DND-41 (cell line): ENCODE data around the gene ABCF2.

Experiments
- ATAC-seq: fragments of 200-7000 bp; cut with Tn5 transposase; 3 replicates; pipeline ENCODE4 v1.9.1; 2021; ENCODE audit warnings: low read depth; ENCODE audit not compliant: insufficient read depth
- DNase-seq: peaks from one replicate; pipeline ENCODE4 v3.0.0-alpha.2; 2020
- H2AFZ ChIP-seq: 2 replicates; pipeline ENCODE4 v1.6.0; 2012; ENCODE audit warnings: low read depth, low read length
- H3K27ac ChIP-seq: 2 replicates; pipeline ENCODE4 v1.5.1; 2012; ENCODE audit warnings: low read length, inconsistent platforms
- H3K27me3 ChIP-seq: fragments of 200-600 bp; sonication (generic); 2 replicates; pipeline ENCODE4 v1.6.0; 2012; ENCODE audit warnings: low read length, mild to moderate bottlenecking, inconsistent platforms; ENCODE audit not compliant: insufficient read depth, poor library complexity
- H3K36me3 ChIP-seq: 2 replicates; pipeline ENCODE4 v1.5.1; 2012; ENCODE audit warnings: low read length, inconsistent platforms; ENCODE audit not compliant: insufficient read depth
- H3K4me1 ChIP-seq: 2 replicates; pipeline ENCODE4 v1.5.1; 2012; ENCODE audit warnings: mild to moderate bottlenecking, low read length; ENCODE audit not compliant: insufficient read depth
- H3K4me2 ChIP-seq: 2 replicates; pipeline ENCODE4 v1.6.0; 2012; ENCODE audit warnings: mild to moderate bottlenecking, moderate library complexity, low read length, inconsistent platforms; ENCODE audit not compliant: insufficient read depth
- H3K4me3 ChIP-seq, 2 experiments: fragments of 200-600 bp in 1 of 2; shearing (Covaris generic) in 1 of 2; 2 replicates each; pipeline ENCODE4 v1.5.1; 2012 to 2016; ENCODE audit warnings: inconsistent platforms in 2 of 2, low read length in 2 of 2, mild to moderate bottlenecking in 2 of 2, low read depth in 1 of 2, moderate library complexity in 1 of 2
- H3K79me2 ChIP-seq: 2 replicates; pipeline ENCODE4 v1.6.0; 2012; ENCODE audit warnings: low read length, inconsistent platforms; ENCODE audit not compliant: insufficient read depth
- H3K9ac ChIP-seq: 2 replicates; pipeline ENCODE4 v1.6.0; 2012; ENCODE audit warnings: low read depth, mild to moderate bottlenecking, inconsistent platforms, low read length, moderate library complexity
- H3K9me3 ChIP-seq: 2 replicates; pipeline ENCODE4 v1.5.1; 2012; ENCODE audit warnings: low read length, moderate library complexity, mild to moderate bottlenecking, inconsistent platforms; ENCODE audit not compliant: insufficient read depth, severe bottlenecking
- H4K20me1 ChIP-seq: 2 replicates; pipeline ENCODE4 v1.6.0; 2012; ENCODE audit warnings: low read length; ENCODE audit not compliant: insufficient read depth
- CTCF ChIP-seq: IDR thresholded peaks from 2 replicates; pipeline ENCODE4 v1.5.1; 2012; ENCODE audit warnings: borderline replicate concordance, low read length, moderate library complexity, mild to moderate bottlenecking; ENCODE audit not compliant: poor library complexity, severe bottlenecking; ENCODE audit errors: extremely low read depth
- EZH2 ChIP-seq: IDR thresholded peaks from 3 replicates; pipeline ENCODE4 v1.6.1; 2012; ENCODE audit warnings: borderline replicate concordance, low read depth, mild to moderate bottlenecking, moderate library complexity, low read length, inconsistent platforms; ENCODE audit not compliant: severe bottlenecking

The ABCF2 gene

GRCh38 chr7:151237244-151238189 lies 10.5 kb upstream of the ABCF2 start:
- H3K9ac ChIP-seq: no peak overlapping the region
- H3K4me3 ChIP-seq: no peak overlapping the region
- no peaks in the 10 kb centered on the region for H3K9me3 ChIP-seq
- ATAC-seq (no peak), DNase-seq (no peak)
- TF ChIP-seq EZH2 (no peak), CTCF (no peak)
- no peak overlapping the region for H2AFZ ChIP-seq
- H3K27me3 ChIP-seq: no peaks in the 10 kb centered on the region
- no peak overlapping the region for H3K4me2 ChIP-seq
- peaks cover 46% of the 10 kb centered on the region for H3K79me2 ChIP-seq
- H4K20me1 ChIP-seq: peaks cover 52% of the 10 kb centered on the region
- H3K27ac ChIP-seq: no peak overlapping the region
- H3K36me3 ChIP-seq: peaks cover 57% of the 10 kb centered on the region
- H3K4me1 ChIP-seq: peaks cover 29% of the 10 kb centered on the region

- Histone ChIP-seq H4K20me1 (peaks cover 52% of the 10 kb centered on the region), H3K79me2 (peaks cover 47% of the 10 kb centered on the region), H3K27me3 (no peaks in the 10 kb centered on the region), H3K27ac (no peak overlapping the region), H3K9me3 (no peaks in the 10 kb centered on the region), H3K9ac (no peak overlapping the region), H3K4me2 (no peak overlapping the region), H3K36me3 (peaks cover 57% of the 10 kb centered on the region), H3K4me1 (peaks cover 29% of the 10 kb centered on the region), H2AFZ (no peak overlapping the region), H3K4me3 (no peak overlapping the region)
- ATAC-seq: no peak
- DNase-seq: no peak
- TF ChIP-seq EZH2: no peak
- TF ChIP-seq CTCF: no peak
Observed at GRCh38 chr7:151236406-151236805, 9.4 kb upstream of the ABCF2 start.

- H3K27ac ChIP-seq: no peak overlapping the region
- no peaks in the 10 kb centered on the region for H3K27me3 ChIP-seq
- peaks cover 52% of the 10 kb centered on the region for H4K20me1 ChIP-seq
- no peak overlapping the region for H3K9ac ChIP-seq
- TF ChIP-seq CTCF (no peak), EZH2 (no peak)
- no peaks in the 10 kb centered on the region for H3K9me3 ChIP-seq
- ATAC-seq: no peak
- no peak for DNase-seq
- H3K4me2 ChIP-seq: no peak overlapping the region
- peaks cover 34% of the 10 kb centered on the region for H3K4me1 ChIP-seq
- no peak overlapping the region for H3K4me3 ChIP-seq
- H3K36me3 ChIP-seq: peaks cover 57% of the 10 kb centered on the region
- peaks cover 47% of the 10 kb centered on the region for H3K79me2 ChIP-seq
- H2AFZ ChIP-seq: no peak overlapping the region
Observed at GRCh38 chr7:151235091-151235787, 8.2 kb upstream of the ABCF2 start.
